T-helper 2 cell treated with Interferon-gamma antibody and Interleukin-4, amounts not matched to agents 100 ng/mL and 5 ng/mL, for 36 hours (primary cell): Measurements from ENCODE around the gene SMARCE1. TPM values are rescaled to one million over a fixed set of nuclear protein-coding genes. Genes with fewer than 3 reads are reported as not detected.
"Not testable (repeated sequence)": the region's sequence is repeated elsewhere in the genome, so short reads cannot be mapped to it uniquely, and the experiment has no call there.

Source experiments
- intact Hi-C: fragments of 100-400 bp; cut with micrococcal nuclease; formaldehyde crosslinking; loops from one replicate; pipeline ENCODE4 v1.15.1; 2023
- total RNA-seq: library from RNA; stranded (reverse); gene quantifications from 2 replicates; pipeline ENCODE4 v1.2.3, GENCODE V29; 2022

The SMARCE1 gene
- total RNA-seq, 1 donor from 2014 or later = 110 TPM

- intact Hi-C loops = no loop called here
These were observed 56.9 kb downstream of the SMARCE1 start for GRCh38 chr17:40590742-40591141.

- intact Hi-C loops = no loop called here
These were observed 59.1 kb downstream of the SMARCE1 start for GRCh38 chr17:40588552-40588951.

- intact Hi-C loops = not testable (repeated sequence)
These were observed 61.4 kb downstream of the SMARCE1 start for GRCh38 chr17:40586264-40586663.

DNA sequence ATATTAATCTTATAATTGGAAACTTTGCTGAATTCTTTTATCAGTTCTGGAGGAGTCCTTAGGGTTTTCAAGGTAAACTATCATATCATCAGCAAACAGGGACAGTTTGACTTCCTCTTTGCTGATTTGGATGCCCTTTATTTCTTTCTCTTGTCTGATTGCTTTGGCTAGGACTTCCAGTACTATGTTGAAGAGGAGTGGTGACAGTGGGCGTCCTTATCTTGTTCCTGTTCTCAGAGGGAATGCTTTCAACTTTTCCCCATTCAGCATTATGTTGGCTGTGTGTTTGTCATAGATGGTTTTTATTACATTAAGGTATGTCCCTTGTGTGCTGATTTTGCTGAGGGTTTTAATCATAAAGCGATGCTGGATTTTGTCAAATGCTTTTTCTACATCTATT lies 62.7 kb downstream of the SMARCE1 start:
- intact Hi-C loops = not testable (repeated sequence)

- intact Hi-C loops = loop anchor here (2.0 kb wide), 1 partner anchor 22 kb away; no protein-coding TSS in a partner anchor
These were observed 65.2 kb downstream of the SMARCE1 start for GRCh38 chr17:40582328-40582901.

GRCh38 chr17:40580140-40580539 lies 67.5 kb downstream of the SMARCE1 start:
- intact Hi-C loops = no loop called here

DNA sequence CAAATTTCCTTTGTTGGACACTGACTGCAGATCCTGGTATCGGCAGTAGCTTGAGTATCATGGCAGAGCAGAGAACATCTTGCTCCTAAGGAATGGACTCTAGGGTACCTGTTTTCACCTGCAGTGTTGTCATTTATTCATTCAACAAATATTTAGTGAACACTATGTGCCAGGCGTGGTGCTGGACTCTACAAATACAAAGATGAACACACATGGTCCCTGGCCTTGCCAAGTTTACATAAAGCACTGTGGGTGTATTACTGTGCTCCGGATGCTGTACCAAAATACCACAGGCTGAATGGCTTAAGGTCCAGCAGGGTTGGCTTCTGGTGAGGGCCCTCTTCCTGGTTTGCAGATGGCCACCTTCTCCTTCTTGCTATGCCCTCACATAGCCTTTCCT lies 68.1 kb downstream of the SMARCE1 start:
- intact Hi-C loops = no loop called here

- intact Hi-C loops = loop anchor here (2.0 kb wide), 1 partner anchor 21 kb away; no protein-coding TSS in a partner anchor
These were observed 70.0 kb downstream of the SMARCE1 start for GRCh38 chr17:40577611-40578065.

- intact Hi-C loops = loop anchor here (2.0 kb wide), 1 partner anchor 23 kb away; no protein-coding TSS in a partner anchor
These were observed 71.4 kb downstream of the SMARCE1 start for GRCh38 chr17:40576113-40576740.

Other genes with a start within 250 kb of the SMARCE1 start
- gene TOP2A, start 229.9 kb downstream of the SMARCE1 start, total RNA-seq = 411 and 423 TPM in 2 replicates
- gene IGFBP4, start 204.4 kb downstream of the SMARCE1 start, total RNA-seq = 191 TPM in 2 replicates
- 11.3 and 14.0 TPM in 2 replicates for gene TNS4, start 146.2 kb downstream of the SMARCE1 start, total RNA-seq
- gene CCR7, start 82.3 kb downstream of the SMARCE1 start, total RNA-seq = 111 and 113 TPM in 2 replicates
- not detected in 2 replicates for gene KRT222, start 17.4 kb upstream of the SMARCE1 start, total RNA-seq
- gene KRT24, start 55.9 kb upstream of the SMARCE1 start, total RNA-seq = not detected in 2 replicates
- gene KRT25, start 107.5 kb upstream of the SMARCE1 start, total RNA-seq = not detected in 2 replicates
- gene KRT26, start 124.4 kb upstream of the SMARCE1 start, total RNA-seq = not detected in 2 replicates
- gene KRT27, start 134.7 kb upstream of the SMARCE1 start, total RNA-seq = not detected in 2 replicates
- gene KRT28, start 152.1 kb upstream of the SMARCE1 start, total RNA-seq = not detected in 2 replicates
- 29.9 and 32.8 TPM in 2 replicates for gene KRT10, start 174.8 kb upstream of the SMARCE1 start, total RNA-seq
- gene KRT12, start 219.4 kb upstream of the SMARCE1 start, total RNA-seq = not detected in 2 replicates
- gene KRT20, start 237.4 kb upstream of the SMARCE1 start, total RNA-seq = not detected in 2 replicates